WTC11 (cell line): Measurements from ENCODE around the gene TSPAN18. TPM values are rescaled to one million over a fixed set of nuclear protein-coding genes. Genes with fewer than 3 reads are reported as not detected.

Experiments used
- ATAC-seq: fragments of 200-7000 bp; cut with Tn5 transposase; 2 replicates; pipeline ENCODE4 v1.10.0; 2021; ENCODE audit warnings: mild to moderate bottlenecking, moderate library complexity
- CTCF ChIA-PET: fragments of 300-600 bp; sonication (Branson Sonifier 250); formaldehyde crosslinking; loops from one replicate; lab custom pipeline; 2021; ENCODE audit warnings: antibody characterized with exemption; lab: Charles Lee
- POLR2A ChIA-PET: fragments of 350-600 bp; sonication (Branson Sonifier 250); formaldehyde crosslinking; loops from one replicate; lab custom pipeline; 2021; ENCODE audit warnings: antibody characterized with exemption; lab: Charles Lee
- DNase-seq: peaks from one replicate; pipeline ENCODE4 v3.0.0; 2021; ENCODE audit warnings: low spot score
- H3K27ac Mint-ChIP-seq: 2 replicates; pipeline ENCODE4 v1.8.0; 2021; ENCODE audit warnings: mixed read lengths
- H3K27me3 Mint-ChIP-seq: 2 replicates; pipeline ENCODE4 v1.8.0; 2021; ENCODE audit warnings: low read depth, mild to moderate bottlenecking, moderate library complexity, mixed read lengths
- H3K36me3 Mint-ChIP-seq: 2 replicates; pipeline ENCODE4 v1.8.0; 2021; ENCODE audit warnings: mixed read lengths
- H3K4me1 Mint-ChIP-seq: 2 replicates; pipeline ENCODE4 v1.8.0; 2022; ENCODE audit warnings: mixed read lengths
- H3K4me3 Mint-ChIP-seq: 2 replicates; pipeline ENCODE4 v1.8.0; 2021; ENCODE audit warnings: mild to moderate bottlenecking, moderate library complexity, mixed read lengths
- H3K9me3 Mint-ChIP-seq: 2 replicates; pipeline ENCODE4 v1.8.0; 2021; ENCODE audit warnings: mixed read lengths
- AR ChIP-seq: fragments of 250-450 bp; sonication (Bioruptor Pico); IDR thresholded peaks from 2 replicates; pipeline ENCODE4 v1.9.0; 2021; ENCODE audit warnings: mild to moderate bottlenecking
- ATF3 ChIP-seq: sonication (generic); formaldehyde crosslinking; conservative IDR thresholded peaks from 2 replicates; pipeline ENCODE4 v1.8.1; 2022; ENCODE audit warnings: mild to moderate bottlenecking, missing genetic modification reagents
- CREM ChIP-seq: sonication (generic); formaldehyde crosslinking; IDR thresholded peaks from 2 replicates; pipeline ENCODE4 v1.8.1; 2022; ENCODE audit warnings: mild to moderate bottlenecking, missing genetic modification reagents, moderate library complexity
- E2F5 ChIP-seq: sonication (generic); formaldehyde crosslinking; IDR thresholded peaks from 2 replicates; pipeline ENCODE4 v1.8.1; 2022; ENCODE audit warnings: mild to moderate bottlenecking, moderate library complexity, missing genetic modification reagents
- ETV6 ChIP-seq: sonication (generic); formaldehyde crosslinking; IDR thresholded peaks from 2 replicates; pipeline ENCODE4 v1.8.1; 2022; ENCODE audit warnings: mild to moderate bottlenecking, missing genetic modification reagents
- GRHL2 ChIP-seq: fragments of 250-450 bp; sonication (Bioruptor Pico); IDR thresholded peaks from 2 replicates; pipeline ENCODE4 v1.8.0; 2022; ENCODE audit warnings: mild to moderate bottlenecking, moderate library complexity; ENCODE audit not compliant: insufficient replicate concordance, severe bottlenecking
- HMGA2 ChIP-seq: fragments of 250-450 bp; sonication (Bioruptor Pico); IDR thresholded peaks from 2 replicates; pipeline ENCODE4 v1.4.0; 2021; ENCODE audit warnings: mild to moderate bottlenecking, moderate library complexity
- HMGXB4 ChIP-seq: sonication (generic); formaldehyde crosslinking; IDR thresholded peaks from 2 replicates; pipeline ENCODE4 v1.8.1; 2023; ENCODE audit warnings: mild to moderate bottlenecking, moderate library complexity, missing genetic modification reagents
- JUN ChIP-seq: sonication (generic); formaldehyde crosslinking; IDR thresholded peaks from 2 replicates; pipeline ENCODE4 v1.8.0; 2023; ENCODE audit warnings: mild to moderate bottlenecking, missing genetic modification reagents
- KAT7 ChIP-seq: sonication (generic); formaldehyde crosslinking; IDR thresholded peaks from 2 replicates; pipeline ENCODE4 v1.8.1; 2023; ENCODE audit warnings: missing genetic modification reagents, mild to moderate bottlenecking, borderline replicate concordance
- NR1H2 ChIP-seq: sonication (generic); formaldehyde crosslinking; IDR thresholded peaks from 2 replicates; pipeline ENCODE4 v1.9.0; 2021; ENCODE audit warnings: mild to moderate bottlenecking, moderate library complexity, missing genetic modification reagents
- NR3C1 ChIP-seq: sonication (generic); formaldehyde crosslinking; conservative IDR thresholded peaks from 2 replicates; pipeline ENCODE4 v1.8.1; 2023; ENCODE audit warnings: low read depth, mild to moderate bottlenecking, missing genetic modification reagents
- OVOL2 ChIP-seq: fragments of 250-450 bp; sonication (Bioruptor Pico); IDR thresholded peaks from 2 replicates; pipeline ENCODE4 v1.9.0; 2021; ENCODE audit warnings: mild to moderate bottlenecking, borderline replicate concordance
- RELA ChIP-seq: sonication (generic); formaldehyde crosslinking; IDR thresholded peaks from 2 replicates; pipeline ENCODE4 v1.8.1; 2022; ENCODE audit warnings: missing genetic modification reagents, mild to moderate bottlenecking, borderline replicate concordance
- RORB ChIP-seq: fragments of 250-450 bp; sonication (Bioruptor Pico); IDR thresholded peaks from 2 replicates; pipeline ENCODE4 v1.9.0; 2021; ENCODE audit warnings: mild to moderate bottlenecking
- SMAD3 ChIP-seq: sonication (generic); formaldehyde crosslinking; IDR thresholded peaks from 2 replicates; pipeline ENCODE4 v1.8.0; 2022; ENCODE audit warnings: missing genetic modification reagents, mild to moderate bottlenecking, borderline replicate concordance
- SP1 ChIP-seq: sonication (generic); formaldehyde crosslinking; conservative IDR thresholded peaks from 2 replicates; pipeline ENCODE4 v1.8.1; 2022; ENCODE audit warnings: missing genetic modification reagents
- TP53 ChIP-seq: sonication (generic); formaldehyde crosslinking; IDR thresholded peaks from 2 replicates; pipeline ENCODE4 v1.8.1; 2023; ENCODE audit warnings: mild to moderate bottlenecking, missing genetic modification reagents
- USF2 ChIP-seq: sonication (generic); formaldehyde crosslinking; IDR thresholded peaks from 2 replicates; pipeline ENCODE4 v1.8.1; 2023; ENCODE audit warnings: mild to moderate bottlenecking, missing genetic modification reagents, moderate library complexity
- ZBTB21 ChIP-seq: sonication (generic); formaldehyde crosslinking; IDR thresholded peaks from 2 replicates; pipeline ENCODE4 v1.8.1; 2023; ENCODE audit warnings: mild to moderate bottlenecking, missing genetic modification reagents, borderline replicate concordance
- ZNF232 ChIP-seq: sonication (generic); formaldehyde crosslinking; IDR thresholded peaks from 2 replicates; pipeline ENCODE4 v1.8.0; 2022; ENCODE audit warnings: mild to moderate bottlenecking, missing genetic modification reagents
- ZNF263 ChIP-seq: sonication (generic); formaldehyde crosslinking; IDR thresholded peaks from 2 replicates; pipeline ENCODE4 v1.8.1; 2022; ENCODE audit warnings: low read depth, mild to moderate bottlenecking, moderate library complexity, missing genetic modification reagents
- ZNF281 ChIP-seq: sonication (generic); formaldehyde crosslinking; IDR thresholded peaks from 2 replicates; pipeline ENCODE4 v1.8.0; 2023; ENCODE audit warnings: mild to moderate bottlenecking, missing genetic modification reagents
- ZSCAN18 ChIP-seq: fragments of 250-450 bp; sonication (Bioruptor Pico); IDR thresholded peaks from 2 replicates; pipeline ENCODE4 v2.1.2; 2022; ENCODE audit warnings: mild to moderate bottlenecking, moderate library complexity
- total RNA-seq: library from RNA; stranded (reverse); gene quantifications from 3 replicates; pipeline ENCODE4 v1.2.3, GENCODE V29; 2021

The TSPAN18 gene
- total RNA-seq, 1 experiment from 2014 or later: 44.7 TPM

- TF ChIP-seq ZNF281 (CRISPR knock-in tag): no peak
- TF ChIP-seq NR1H2 (CRISPR knock-in tag): no peak
- 0 out of 2 replicates have a peak, but pooled peaks have one; percentile 43 for TF ChIP-seq HMGXB4
- TF ChIP-seq KAT7 (CRISPR knock-in tag): no peak
- no peak for TF ChIP-seq ZNF263 (CRISPR knock-in tag)
- no peak for TF ChIP-seq SMAD3 (CRISPR knock-in tag)
- peak; percentile 50; the same call in 1 of the 2 replicates for TF ChIP-seq TP53
- TF ChIP-seq ETV6: peak; percentile 52; the same call in 1 of the 2 replicates
Observed at GRCh38 chr11:44927174-44927661, 200.5 kb downstream of the TSPAN18 start (continued).

- Mint-ChIP-seq H3K27ac (no peak overlapping the region), H3K36me3 (peaks cover 8% of the 10 kb centered on the region), H3K27me3 (no peaks in the 10 kb centered on the region; the same call in 1 of the 2 replicates), H3K4me3 (no peak overlapping the region), H3K9me3 (no peaks in the 10 kb centered on the region), H3K4me1 (peaks cover 28% of the 10 kb centered on the region)
- ChIA-PET CTCF (interaction anchor here (0.6 to 8.3 kb wide), 46 partner anchors 9 to 411 kb away, joined by 3 to 221 read pairs (median 5); partner anchors contain the start of genes CD82 and TP53I11), POLR2A (interaction anchor here (0.9 to 1.9 kb wide), 4 partner anchors 10 to 175 kb away, joined by 3 to 5 read pairs (median 4); no protein-coding TSS in a partner anchor)
- TF ChIP-seq ZSCAN18 (CRISPR knock-in tag): no peak
- TF ChIP-seq ATF3: no peak
- no peak for TF ChIP-seq RORB (CRISPR knock-in tag)
- no peak for TF ChIP-seq CREM (CRISPR knock-in tag)
- TF ChIP-seq USF2 (CRISPR knock-in tag): no peak
- no peak for TF ChIP-seq E2F5 (CRISPR knock-in tag)
- no peak for TF ChIP-seq JUN (CRISPR knock-in tag)
- no peak for TF ChIP-seq ZBTB21 (CRISPR knock-in tag)
- no peak for TF ChIP-seq OVOL2 (CRISPR knock-in tag)
- no peak for TF ChIP-seq SP1 (CRISPR knock-in tag)
- TF ChIP-seq NR3C1 (CRISPR knock-in tag): no peak
- TF ChIP-seq GRHL2 (CRISPR knock-in tag): no peak
- TF ChIP-seq ZNF232 (CRISPR knock-in tag): no peak
- no peak for TF ChIP-seq RELA (CRISPR knock-in tag)
- TF ChIP-seq HMGA2: no peak
- no peak for TF ChIP-seq AR
- DNase-seq (no peak), ATAC-seq (no peak)
Observed at GRCh38 chr11:44928144-44928543, 201.4 kb downstream of the TSPAN18 start.
